ENCODE data around the gene TOMM5.

DNA sequence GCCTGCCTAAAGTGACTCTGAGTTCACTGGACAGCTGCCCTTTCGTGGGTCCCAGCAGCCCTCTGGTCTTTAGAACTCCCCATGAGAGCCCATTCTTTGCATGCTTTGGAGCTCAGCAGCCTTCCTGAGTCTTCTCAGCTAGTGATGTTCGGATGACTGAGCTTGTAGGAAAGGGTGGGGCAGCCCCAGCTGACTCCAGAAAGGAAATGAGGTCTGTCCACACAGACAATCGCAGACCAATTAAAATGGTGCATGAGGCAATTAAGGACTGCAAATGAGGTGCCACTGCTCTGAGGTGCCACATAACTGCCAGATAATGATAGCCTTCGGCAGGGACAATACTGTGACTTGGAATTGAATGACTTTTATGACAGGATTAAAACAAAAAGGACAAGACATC is 25.4 kb upstream of the TOMM5 start:
- TF ChIP-seq EZH2 (IDR thresholded peaks at IDR 0.05) = no peak
- TF ChIP-seq POLR2AphosphoS5 (IDR thresholded peaks at IDR 0.05; ENCODE audit: borderline replicate concordance, low read depth, low read length) = no peak
- no peak for TF ChIP-seq FOXP2 (optimal IDR thresholded peaks at IDR 0.05; ENCODE audit: control extremely low read depth, extremely low read length, insufficient read depth)
